HL-60 (cell line): ENCODE measurements around the gene TLR8.

Source experiments
- DNase-seq, 2 experiments: peaks; one replicate each; pipeline ENCODE4 v3.0.0-alpha.2; 2010 to 2020; ENCODE audit warnings: low read depth in 1 of 2, low spot score in 1 of 2
- H3K27ac ChIP-seq: fragments of 250-450 bp; sonication (Bioruptor Pico); replicated peaks from 2 replicates; pipeline ENCODE4 v1.5.1; 2020; ENCODE audit warnings: mild to moderate bottlenecking, moderate library complexity
- H3K27me3 ChIP-seq: fragments of 250-450 bp; sonication (Bioruptor Pico); 2 replicates; pipeline ENCODE4 v1.5.1; 2021; ENCODE audit warnings: mild to moderate bottlenecking, moderate library complexity; ENCODE audit not compliant: insufficient read depth, poor library complexity, severe bottlenecking
- H3K4me3 ChIP-seq: replicated peaks from 2 replicates; pipeline ENCODE4 v1.5.1; 2011; ENCODE audit warnings: mild to moderate bottlenecking, control low read depth, low read length; ENCODE audit not compliant: insufficient read depth
- CTCF ChIP-seq: IDR thresholded peaks from one replicate; pipeline ENCODE4 v1.5.1; 2011; ENCODE audit warnings: low read length, control low read depth, inconsistent platforms; ENCODE audit not compliant: insufficient read depth
- GABPA ChIP-seq: IDR thresholded peaks from 2 replicates; pipeline ENCODE4 v1.6.1; 2012; ENCODE audit warnings: low read depth
- POLR2AphosphoS5 ChIP-seq: IDR thresholded peaks from 2 replicates; pipeline ENCODE4 v1.6.1; 2012; ENCODE audit warnings: low read depth
- REST ChIP-seq: IDR thresholded peaks from 2 replicates; pipeline ENCODE4 v1.6.1; 2012; ENCODE audit warnings: low read depth; ENCODE audit not compliant: insufficient replicate concordance
- SPI1 ChIP-seq: IDR thresholded peaks from 2 replicates; pipeline ENCODE4 v1.6.1; 2012; ENCODE audit warnings: low read depth, mild to moderate bottlenecking, borderline replicate concordance

TLR8 gene

GRCh38 chrX:12971282-12972003 lies 65.0 kb downstream of the TLR8 start:
- DNase-seq = peak in 1 of 2 experiments; percentile 74
- TF ChIP-seq SPI1 (no peak), CTCF (no peak), REST (no peak), GABPA (no peak), POLR2AphosphoS5 (no peak)
- peak overlapping the region; percentile 17 for H3K4me3 ChIP-seq

GRCh38 chrX:12972243-12972642 lies 65.8 kb downstream of the TLR8 start:
- H3K4me3 ChIP-seq = peak overlapping the region; percentile 17
- peak overlapping the region; percentile 99 for H3K27ac ChIP-seq
- peak in 1 of 2 experiments; percentile 52 for DNase-seq

More at GRCh38 chrX:12971282-12972003, 65.0 kb downstream of the TLR8 start:
- no peaks in the 10 kb centered on the region for H3K27me3 ChIP-seq
- H3K27ac ChIP-seq = peak overlapping the region; percentile 99

More at GRCh38 chrX:12972243-12972642, 65.8 kb downstream of the TLR8 start:
- no peak for TF ChIP-seq GABPA
- no peak for TF ChIP-seq SPI1
- no peak for TF ChIP-seq CTCF
- no peak for TF ChIP-seq REST
- TF ChIP-seq POLR2AphosphoS5 = no peak
- H3K27me3 ChIP-seq = no peaks in the 10 kb centered on the region
